T-helper 2 cell treated with Interferon-gamma antibody and Interleukin-4, amounts not matched to agents 100 ng/mL and 5 ng/mL, for 36 hours (primary cell): Measurements from ENCODE around the gene TAS2R3. TPM values are rescaled to one million over a fixed set of nuclear protein-coding genes. Genes with fewer than 3 reads are reported as not detected.
"Not testable (repeated sequence)": the region's sequence is repeated elsewhere in the genome, so short reads cannot be mapped to it uniquely, and the experiment has no call there.

Source experiments
- intact Hi-C: fragments of 100-400 bp; cut with micrococcal nuclease; formaldehyde crosslinking; loops from one replicate; pipeline ENCODE4 v1.15.1; 2023
- total RNA-seq: library from RNA; stranded (reverse); gene quantifications from 2 replicates; pipeline ENCODE4 v1.2.3, GENCODE V29; 2022

TAS2R3 gene, protein sequence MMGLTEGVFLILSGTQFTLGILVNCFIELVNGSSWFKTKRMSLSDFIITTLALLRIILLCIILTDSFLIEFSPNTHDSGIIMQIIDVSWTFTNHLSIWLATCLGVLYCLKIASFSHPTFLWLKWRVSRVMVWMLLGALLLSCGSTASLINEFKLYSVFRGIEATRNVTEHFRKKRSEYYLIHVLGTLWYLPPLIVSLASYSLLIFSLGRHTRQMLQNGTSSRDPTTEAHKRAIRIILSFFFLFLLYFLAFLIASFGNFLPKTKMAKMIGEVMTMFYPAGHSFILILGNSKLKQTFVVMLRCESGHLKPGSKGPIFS
- total RNA-seq, result 1.1 and 1.3 TPM in 2 replicates

DNA sequence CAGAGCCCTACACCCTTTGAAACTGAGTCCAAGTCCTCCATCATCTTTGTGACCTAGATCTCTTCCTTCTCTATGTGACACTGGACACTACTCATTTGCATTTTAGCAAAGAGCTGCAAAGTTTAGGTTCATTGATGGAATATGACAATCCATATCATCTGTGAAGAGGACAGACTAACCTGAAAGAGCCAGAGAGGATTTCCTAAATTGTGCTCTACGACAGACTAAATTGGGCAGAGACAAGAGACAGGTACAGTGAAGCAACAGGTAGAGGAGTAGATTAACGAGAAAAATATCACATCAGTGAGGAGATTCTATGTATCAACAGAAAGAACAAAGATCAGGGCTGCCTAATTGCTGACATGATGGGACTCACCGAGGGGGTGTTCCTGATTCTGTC, at the start of gene TAS2R3:
Gene TAS2R3 (plus strand): TSS at position 301 of the 400 bp plus-strand sequence. CDS start 62 bp downstream, at position 363.
- intact Hi-C loops, result no loop called here

DNA sequence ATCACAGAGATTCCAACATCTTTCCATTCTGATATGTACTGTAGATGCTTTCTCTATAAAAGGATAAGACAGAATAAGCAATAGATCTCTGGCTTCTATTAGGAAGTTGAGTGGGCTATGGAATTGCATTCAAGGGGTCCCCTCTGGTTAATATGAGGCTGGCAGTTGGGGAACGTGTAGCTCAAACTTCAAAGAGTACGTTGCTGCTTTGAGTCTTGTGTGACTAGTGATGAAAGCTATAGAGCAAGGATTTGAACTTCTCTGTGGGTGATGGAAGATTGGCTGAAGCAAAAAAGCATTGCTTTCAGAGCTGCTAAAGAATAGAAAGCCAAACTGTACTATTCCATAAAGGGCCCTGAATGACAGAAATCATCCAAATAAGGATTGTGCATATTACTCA, 49.3 kb upstream of the TAS2R3 start:
- intact Hi-C loops, result no loop called here

DNA sequence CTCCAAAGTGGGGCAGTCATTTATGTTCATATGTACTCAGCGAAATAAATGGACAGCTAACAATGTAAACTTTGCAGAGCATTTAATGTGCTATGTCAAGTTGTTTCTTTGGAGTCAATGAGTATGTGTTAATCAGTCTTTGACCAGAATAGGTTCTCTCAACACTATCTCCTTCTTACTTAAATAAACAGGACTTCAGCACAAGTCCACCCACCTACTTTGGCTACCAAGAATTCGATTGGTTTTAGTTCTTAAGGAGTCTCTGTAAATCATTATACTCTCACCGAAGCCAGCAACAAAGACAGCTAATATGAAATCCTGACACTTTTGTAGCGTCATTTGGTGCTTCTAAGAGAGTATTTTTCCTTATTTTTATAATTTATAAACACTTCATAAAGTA, 48.9 kb upstream of the TAS2R3 start:
- intact Hi-C loops, result no loop called here

DNA sequence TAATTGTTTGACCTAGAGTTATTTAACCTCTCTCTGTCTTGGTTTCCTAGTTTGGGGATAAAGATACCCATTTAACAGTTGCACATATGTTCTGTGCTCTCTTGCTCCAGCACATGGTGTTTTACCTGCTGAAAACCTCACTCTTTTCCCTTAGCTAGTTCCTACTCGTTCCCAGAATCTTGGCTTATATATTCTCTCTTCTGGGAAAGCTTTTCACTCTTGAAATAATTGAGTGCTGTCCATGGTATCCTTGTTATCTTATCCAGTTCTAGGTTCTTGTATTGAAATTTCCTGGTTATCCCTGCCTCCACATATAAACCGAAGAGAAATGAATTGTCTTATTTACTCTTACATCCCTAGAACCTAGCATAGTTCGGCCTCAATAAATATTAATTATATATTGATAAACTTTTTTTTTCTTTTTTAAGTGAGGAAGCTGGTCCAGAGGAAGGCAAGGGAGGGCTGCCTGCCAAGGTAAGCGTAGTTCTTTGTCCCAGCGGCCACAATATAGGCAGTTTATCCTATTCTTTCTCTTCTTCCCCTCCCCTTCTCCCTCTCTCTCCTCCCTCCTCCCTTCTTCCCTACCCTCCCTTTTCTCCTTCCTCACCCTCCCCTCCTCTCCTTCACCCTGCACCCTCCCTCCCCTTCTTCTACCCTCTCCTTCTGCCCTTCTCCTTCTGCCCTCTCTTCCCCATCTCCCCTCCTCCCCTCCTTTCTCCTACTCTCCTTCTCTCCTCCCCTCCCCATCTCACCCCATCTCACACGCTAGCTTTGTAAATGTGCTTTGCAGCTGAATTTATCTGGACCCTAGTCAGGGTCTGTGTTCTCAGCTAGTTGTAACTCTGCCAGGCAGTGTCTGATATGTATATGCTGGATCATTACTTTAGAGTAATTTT, 47.9 kb upstream of the TAS2R3 start:
- intact Hi-C loops, result no loop called here

DNA sequence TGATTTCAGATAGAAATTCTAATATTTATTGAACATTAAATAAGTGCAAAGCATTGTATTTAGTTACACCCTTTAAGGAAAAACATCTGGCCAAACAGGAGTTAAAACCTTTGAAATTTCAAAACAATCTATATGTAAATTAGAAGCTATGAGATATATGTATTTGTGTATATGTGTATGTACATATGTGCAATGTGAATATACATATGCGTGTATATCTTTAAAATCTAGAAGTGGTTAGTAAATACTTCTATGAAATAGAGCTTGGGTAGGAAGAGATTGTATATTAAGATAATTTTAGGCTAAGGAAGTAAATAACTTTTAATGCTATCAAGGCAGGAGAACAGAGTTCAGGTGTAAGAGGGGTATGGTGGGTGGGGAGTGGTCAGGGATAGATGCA, 46.4 kb upstream of the TAS2R3 start:
- intact Hi-C loops, result no loop called here

DNA sequence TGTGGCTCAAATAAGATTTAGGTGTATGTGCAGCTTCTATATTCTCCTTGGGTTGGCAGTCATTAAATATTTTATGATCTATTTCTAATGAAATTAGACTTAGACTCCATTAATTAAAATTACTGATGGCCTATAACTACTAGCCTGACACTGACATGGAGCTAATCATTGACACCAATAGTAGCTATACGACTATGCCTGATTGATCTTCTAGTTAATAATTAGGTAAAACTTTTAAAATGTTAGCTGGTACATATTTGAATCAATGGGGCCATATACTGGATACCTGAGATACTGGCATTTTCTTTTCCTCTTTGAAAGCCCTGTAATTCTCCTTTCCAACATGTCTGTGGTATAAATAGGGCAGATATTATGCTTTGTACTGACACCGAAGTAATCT, 41.4 kb upstream of the TAS2R3 start:
- intact Hi-C loops, result no loop called here

DNA sequence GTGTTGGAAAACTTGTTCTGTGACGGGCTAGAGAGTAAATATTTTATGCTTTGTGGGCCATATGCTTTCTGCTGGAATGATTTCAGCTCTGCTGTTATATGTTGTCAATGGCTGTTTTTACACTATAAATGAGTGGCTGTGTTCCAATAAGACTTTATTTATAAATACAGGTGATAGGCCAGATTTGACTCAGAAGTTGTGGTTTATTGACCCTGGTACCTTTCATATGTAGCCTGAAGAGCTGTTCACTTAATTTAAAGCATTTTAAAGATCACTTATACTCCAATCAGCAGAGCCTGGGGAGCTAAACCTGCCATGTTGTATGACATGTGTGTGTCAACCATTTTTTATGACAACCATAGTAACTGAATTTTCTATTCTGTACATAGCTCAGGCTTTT, 34.9 kb upstream of the TAS2R3 start:
- intact Hi-C loops, result no loop called here

DNA sequence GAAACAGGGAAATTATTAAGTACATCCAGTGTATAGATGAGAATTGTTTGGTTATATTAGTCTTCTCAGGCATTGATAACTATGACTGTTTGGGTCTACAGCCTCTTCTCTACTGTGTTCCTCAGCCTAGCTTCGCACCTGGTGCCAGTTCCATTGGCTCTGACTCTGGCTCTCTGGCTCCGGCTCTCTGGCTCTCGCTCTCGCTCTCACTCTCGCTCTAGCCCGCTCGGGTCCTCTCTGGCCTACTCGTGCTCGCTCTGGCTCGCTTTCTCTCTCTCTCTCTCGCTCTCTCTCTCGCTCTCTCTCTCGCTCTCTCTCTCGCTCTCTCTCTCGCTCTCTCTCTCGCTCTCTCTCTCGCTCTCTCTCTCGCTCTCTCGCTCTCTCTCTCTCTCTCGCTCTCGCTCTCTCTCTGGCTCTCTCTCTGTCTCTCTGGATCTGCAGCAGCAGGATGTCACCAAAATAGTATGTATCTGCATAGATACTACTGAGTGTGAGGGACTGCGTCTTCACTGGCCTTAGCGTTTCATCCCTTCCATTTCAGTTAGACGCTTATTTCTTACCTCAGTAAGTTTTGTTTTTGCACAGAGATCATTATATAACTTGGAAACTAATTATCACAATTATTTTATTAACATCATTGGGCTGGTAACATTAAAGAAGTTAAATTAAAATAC, 32.3 kb upstream of the TAS2R3 start:
- intact Hi-C loops, result loop anchor here (10.0 kb wide), 1 partner anchor 1037 kb away; the partner anchor contains the start of gene NDUFB2

DNA sequence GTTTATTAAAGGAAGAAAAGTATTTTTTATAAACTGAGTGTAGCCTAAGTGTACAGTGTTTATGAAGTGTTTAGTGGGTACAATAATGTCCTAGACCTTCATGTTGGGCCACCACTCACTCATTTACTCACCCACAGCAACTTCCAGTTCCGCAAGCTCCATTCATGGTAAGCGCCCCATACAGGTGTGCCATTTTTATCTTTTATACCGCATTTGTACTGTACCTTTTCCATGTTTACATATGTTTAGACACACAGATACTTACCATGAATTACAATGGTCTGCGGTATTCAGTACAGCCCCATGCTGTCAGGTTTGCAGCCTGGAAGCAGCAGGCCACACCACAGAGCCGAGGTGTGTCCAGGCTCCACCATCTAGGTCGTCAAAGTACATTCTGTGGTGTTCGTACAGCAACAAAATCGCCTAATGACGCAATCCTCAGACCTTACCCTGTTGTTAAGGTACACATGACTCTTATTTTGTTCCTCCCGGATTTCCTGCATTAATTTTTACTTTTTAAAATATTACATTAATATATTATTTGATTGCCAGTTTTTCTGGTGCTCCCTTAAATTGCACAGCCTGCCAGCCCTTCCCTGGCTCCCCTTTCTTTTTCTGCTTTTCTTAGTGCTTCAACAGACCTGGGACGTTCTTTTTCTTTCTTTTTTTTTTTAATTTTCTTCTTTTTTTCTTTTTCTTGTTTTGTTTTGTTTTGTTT, 26.6 kb upstream of the TAS2R3 start:
- intact Hi-C loops, result loop anchor here (10.0 kb wide), 1 partner anchor 1042 kb away; the partner anchor contains the start of gene NDUFB2

DNA sequence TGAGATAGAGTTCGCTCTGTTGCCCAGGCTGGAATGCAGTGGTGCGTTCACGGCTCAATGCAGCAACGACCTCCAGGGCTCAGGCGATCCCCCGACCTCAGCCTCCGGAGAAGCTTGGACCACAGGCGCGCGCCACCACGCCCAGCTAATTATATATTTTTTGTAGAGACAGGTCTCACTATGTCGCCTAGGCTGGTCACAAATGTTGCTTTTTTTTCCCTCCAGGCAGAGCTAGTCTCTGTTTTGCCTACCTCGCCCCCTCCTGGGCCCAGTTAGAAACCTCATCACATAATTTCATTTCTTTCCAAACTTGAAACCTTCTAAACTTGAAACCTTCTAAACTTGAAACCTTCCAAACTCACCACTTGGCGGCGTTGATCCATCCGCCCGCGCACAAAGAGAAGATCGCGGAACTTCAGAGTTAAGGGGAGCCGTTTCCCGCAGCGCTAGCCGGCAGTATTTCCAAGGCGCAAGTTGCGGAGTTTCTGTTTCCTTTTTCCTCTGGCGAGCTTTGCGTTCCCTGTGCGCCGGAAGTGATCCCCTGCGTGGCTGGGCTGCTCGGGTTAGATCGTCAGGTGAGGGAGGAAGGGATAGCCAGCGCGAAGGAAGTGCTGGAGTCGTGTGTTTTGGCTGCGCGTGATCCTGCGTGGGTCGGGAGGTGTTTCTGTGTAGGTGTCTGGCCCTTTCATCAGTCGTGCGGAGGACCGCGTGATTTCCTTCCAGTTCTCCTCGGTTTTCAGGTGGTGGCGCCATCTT, 25.9 kb upstream of the TAS2R3 start, which contains the start of gene SSBP1:
Gene SSBP1 (plus strand): TSS at position 523 of the 756 bp plus-strand sequence. CDS start 809 bp downstream, outside the sequence.
- intact Hi-C loops, result loop anchor here (1.0 to 10.0 kb wide), 9 partner anchors 36 to 1259 kb away; partner anchors contain the start of genes AGK, BRAF, DENND11 and MKRN1

DNA sequence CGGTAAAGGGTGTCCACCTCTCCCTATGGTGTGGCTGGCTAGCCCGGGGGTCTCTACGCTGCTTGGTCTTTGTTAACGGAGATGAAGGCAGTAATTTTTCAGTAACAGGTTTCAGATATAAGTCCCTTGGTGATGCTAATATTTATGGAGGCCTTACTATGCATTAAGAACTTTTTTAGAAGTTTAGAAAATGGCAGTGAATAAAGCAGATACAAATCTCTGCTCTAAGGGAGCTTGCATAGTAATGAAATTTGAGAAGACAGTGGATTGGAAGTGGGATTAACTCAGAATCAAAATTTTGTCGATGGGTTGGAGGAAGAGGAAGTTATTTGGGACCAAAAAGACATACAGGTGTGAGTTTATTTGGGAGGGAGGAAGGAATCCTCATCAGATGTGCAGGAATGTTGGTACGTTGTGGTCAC, 25.3 kb upstream of the TAS2R3 start:
- intact Hi-C loops, result loop anchor here (1.0 to 10.0 kb wide), 9 partner anchors 36 to 1260 kb away; partner anchors contain the start of genes AGK, BRAF, DENND11 and MKRN1

DNA sequence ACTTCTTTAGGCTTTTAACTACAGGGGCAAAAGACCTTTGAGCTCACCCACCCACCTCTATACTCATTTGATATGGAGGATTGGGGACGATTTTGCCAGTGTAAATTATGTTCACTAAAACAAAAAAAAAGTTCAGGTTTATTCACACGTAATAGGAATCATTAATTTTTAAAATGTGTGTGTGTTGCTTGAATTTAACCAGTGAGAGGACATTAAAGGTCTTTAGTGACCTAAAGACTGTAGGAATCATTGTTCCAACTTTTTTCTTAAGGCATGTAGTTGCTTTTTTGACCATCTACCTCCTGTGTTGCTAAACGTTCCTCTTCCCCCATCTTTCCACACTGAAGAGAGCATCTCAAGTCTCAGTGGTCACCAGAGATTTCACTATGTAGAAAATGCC, 24.6 kb upstream of the TAS2R3 start:
- intact Hi-C loops, result loop anchor here (2.0 to 10.0 kb wide), 4 partner anchors 48 to 1260 kb away; partner anchors contain the start of genes MKRN1 and NDUFB2

DNA sequence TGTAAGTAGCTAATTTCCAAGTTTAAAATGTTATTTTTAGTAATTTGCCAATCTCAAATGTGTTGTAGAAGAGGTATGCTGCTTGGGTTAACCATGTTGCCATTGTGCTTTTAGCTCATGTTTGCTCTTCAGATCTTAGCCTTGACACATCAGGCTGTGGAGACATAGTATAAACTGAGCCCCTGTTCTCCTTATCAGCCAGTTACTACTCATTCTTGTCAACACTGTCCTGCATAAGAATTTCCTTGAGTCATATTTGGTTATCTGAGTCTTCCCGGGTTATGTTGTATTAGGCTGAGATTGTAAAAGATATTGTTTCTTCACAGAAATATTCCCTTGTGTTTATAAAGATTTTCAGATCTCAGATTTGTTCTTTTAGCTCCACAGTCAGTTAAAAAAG, 21.7 kb upstream of the TAS2R3 start:
- intact Hi-C loops, result no loop called here

DNA sequence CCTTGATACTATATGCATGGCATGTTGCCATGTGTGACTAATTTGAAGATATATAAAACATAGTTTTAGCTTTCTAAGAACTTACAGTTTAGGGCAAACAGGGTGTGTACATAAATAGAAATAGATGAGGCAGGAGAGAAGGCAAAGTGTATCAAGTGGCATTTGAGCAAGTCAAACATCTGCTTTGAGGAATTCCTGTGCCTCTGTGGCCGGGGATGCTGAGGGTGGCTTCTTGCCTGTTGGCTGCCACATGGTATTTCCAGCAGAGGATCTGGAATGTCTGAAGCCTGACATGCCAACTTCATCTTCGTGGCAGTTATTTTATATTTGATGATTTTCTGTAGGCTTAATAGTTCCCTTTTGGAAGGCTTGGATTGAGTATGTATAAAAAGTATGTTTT, 19.8 kb upstream of the TAS2R3 start:
- intact Hi-C loops, result no loop called here

DNA sequence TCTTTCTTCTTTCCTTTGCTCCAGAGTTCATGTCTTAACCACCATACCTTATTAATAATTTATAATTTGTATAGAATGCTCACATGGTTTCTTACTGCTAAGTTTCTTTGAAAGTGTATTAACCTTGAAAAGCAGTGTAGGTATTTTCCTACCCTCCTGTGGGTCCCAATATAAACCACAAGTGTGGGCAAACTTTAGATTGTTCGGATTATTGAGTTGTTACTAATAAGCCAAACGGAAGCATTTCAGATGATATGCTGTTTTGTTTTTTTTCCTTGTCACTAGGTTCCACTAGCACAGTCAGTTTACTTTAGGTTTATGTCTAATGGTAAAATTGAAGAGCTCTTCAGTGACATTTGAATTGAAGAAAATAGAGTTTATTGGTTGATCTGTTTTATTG, 15.5 kb upstream of the TAS2R3 start:
- intact Hi-C loops, result no loop called here

DNA sequence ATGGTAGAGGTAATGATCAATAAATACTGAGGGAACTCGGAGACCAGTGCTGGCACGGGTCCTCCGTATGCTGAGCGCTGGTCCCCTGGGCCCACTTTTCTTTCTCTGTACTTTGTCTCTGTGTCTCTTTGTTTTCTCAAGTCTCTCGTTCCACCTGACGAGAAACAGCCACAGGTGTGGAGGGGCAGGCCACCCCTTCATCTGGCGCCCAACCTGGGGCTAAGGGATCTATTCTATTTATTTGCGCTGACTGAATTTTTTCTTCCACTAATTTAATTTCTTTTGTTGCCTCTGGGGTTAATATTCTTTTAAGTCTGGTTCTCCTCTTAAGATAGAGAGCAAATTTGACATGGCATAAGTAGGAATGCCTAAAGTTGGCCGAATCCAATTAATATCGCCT, 12.0 kb upstream of the TAS2R3 start:
- intact Hi-C loops, result not testable (repeated sequence)

DNA sequence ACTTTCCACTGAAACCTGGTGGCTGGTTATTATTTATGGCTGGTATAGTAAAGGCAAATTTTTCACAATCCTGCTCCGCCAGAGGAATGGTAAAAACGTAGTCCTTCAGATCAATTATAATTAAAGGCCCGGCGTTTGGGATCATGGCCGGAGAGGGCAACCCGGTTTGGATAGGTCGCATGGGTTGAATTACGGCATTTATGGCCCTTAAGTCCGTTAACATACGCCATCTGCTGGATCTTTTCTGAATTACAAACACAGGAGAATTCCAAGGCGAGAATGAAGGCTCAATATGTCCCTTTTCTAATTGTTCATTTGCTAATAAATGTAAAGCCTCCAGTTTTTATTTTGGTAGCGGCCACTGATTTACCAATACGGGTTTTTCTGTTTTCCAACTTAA, 11.3 kb upstream of the TAS2R3 start:
- intact Hi-C loops, result no loop called here

DNA sequence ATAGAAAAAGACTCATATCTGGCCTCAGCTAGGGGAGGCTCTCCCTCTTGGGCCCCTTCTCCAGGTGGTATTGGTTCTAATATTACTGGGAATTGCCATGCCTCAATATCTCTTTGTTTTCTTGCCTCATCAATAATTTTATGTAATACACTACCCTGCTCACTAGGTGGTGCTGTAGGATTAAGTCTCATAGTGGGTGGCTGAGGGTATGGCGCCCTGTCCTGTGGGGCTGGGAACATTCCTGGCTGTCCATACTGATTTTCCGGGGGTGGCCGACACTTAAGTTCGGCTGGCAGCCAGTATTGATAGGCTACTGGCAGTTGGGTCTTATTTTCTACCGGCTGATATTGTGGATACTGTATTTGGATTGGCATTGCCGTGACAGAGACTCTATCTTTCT, 9.0 kb upstream of the TAS2R3 start:
- intact Hi-C loops, result loop anchor here (1.0 kb wide), 1 partner anchor 31 kb away; no protein-coding TSS in a partner anchor

DNA sequence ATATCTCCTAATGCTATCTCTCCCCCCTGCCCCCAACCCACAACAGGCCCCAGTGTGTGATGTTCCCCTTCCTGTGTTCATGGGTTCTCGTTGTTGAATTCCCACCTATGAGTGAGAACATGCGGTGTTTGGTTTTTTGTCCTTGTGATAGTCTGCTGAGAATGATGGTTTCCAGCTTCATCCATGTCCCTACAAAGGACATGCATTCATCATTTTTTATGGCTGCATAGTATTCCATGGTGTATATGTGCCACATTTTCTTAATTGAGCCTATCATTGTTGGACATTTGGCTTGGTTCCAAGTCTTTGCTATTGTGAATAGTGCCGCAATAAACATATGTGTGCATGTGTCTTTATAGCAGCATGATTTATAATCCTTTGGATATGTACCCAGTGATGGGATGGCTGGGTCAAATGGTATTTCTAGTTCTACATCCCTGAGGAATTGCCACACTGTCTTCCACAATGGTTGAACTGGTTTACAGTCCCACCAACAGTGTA, 6.2 kb downstream of the TAS2R3 start:
- intact Hi-C loops, result not testable (repeated sequence)

DNA sequence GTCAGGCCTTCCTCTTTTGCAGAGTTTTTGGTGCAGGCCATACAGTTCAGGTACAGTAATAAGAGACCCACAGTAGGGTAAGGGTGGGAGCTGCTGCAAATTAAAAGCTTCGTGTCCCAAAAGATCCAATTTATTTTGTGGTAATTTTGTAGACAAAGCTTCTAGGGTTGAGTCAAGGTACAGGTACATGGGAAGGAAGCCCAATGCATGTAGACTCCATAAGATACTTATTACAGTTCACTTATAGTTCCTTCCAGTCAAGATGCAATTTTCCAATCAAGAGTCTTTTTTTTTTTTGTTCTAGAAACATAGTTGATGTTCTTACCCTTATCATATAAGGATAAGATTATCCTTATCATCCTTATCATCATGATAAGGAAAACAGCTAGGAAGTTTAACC, 12.5 kb downstream of the TAS2R3 start, which contains the start of gene TAS2R4:
Gene TAS2R4 (plus strand): TSS at position 301 of the 400 bp plus-strand sequence. CDS start 1,815 bp downstream, outside the sequence.
- intact Hi-C loops, result no loop called here
